Inflammatory macrophage treated with lipopolysaccharide for 4 hours (primary cell): ENCODE measurements around the gene UVRAG.

Experiments used
- DNase-seq: peaks from one replicate; pipeline ENCODE4 v3.0.0-alpha.2; 2020

The UVRAG gene

DNA sequence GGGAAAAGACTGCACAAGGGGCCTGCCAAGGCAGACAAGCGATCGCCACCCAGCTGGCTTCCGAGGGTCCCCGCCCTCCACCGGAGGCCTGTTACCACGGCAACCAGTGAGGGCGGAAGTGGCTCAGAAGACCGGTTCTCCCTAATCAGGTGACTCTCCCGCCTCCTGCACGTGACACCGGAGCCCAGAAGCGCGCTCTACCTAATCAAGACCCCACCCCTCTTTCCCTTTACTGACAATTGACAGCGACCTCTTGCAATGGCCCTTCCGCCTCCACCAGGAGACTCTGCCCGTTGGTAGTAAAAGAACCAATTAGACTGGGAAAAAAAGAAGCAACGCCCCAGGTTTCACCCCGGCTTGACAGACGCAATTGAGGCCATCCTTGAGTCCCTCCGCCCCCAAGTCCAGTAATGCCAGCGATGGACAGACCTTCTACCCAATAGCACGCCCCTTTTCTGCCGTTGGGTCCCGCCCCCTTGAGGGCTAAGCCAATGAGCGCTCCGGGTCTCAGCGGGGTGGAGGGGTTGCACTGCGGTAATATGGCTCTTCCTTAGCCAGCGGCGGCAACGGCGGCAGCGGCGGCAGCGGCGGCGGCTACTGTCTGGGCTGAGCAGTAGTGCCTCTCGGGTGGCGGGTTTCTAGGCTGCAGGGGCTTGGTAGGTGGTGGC is at the start of gene UVRAG:
Gene UVRAG (plus strand): TSS at position 534 of the 668 bp plus-strand sequence. CDS start 198 bp downstream, outside the sequence.
- peak; percentile 99 for DNase-seq

DNA sequence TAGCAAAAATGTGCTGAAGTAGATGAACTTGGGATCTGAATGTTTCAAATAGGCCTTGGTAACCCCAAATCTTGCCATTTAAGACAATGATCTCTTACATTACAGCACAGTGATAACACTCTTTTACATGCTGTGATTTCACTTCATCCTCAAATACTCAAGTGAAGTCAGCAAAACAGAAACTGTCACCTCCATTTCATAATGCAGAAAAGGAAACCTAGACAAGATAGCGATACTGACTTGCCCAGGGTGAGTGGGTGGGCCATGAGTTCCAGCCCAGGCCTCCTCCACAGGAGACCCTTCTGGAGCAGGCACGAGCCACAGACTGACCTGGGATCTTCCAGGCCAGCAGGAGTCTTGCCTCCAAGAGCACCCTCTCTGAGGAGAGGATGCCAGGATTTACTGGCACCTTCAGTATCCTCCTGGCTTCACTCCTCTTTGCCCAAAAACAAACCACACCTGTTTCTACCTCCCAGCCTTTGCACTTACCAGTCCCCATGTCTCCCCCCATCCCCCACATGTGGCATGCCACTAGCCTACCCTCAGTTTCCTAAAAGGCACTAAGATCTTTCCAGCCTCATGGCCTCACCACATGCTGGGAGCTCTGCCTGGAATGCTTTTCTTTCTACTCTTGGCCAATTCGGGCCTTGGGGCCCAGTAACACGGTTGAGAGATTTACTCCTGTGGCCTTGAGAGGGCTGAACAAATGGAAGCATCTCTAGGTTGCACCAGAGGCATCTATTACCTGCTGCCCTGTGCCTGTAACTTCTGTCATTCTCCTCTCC is 48.4 kb upstream of the UVRAG start:
- DNase-seq = peak; percentile 68

DNA sequence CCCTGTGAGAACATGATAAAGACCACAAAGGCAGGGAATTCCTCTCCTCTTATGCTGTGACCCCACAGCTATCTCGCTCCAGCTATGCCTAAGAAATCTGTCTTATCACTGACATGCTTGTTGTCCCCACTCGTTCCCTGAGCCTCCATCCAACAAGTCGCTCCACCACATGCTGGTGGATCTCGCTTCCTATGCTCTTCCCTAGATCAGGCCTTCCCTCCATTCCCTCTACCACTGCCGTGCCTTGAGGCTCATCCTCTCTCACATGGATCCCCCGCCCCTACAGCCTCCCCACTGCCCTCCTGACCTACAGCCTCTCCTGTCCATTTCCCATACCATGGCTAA is 47.8 kb upstream of the UVRAG start:
- no peak for DNase-seq

DNA sequence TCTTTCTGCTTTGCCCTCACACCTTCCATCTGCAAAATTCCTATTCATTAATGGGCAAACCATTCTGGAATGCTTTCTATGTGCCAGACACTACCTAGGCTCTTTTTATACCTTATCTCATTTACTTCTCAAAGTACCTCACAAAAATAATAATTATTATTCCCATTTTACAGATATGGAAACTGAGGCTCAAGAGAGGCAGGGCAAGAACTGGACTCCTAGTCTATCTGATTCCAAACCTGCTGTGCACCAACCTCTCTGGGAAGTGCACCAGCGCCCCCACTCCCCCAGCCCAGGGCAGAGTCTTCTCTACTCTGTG is 47.3 kb upstream of the UVRAG start:
- DNase-seq = no peak

DNA sequence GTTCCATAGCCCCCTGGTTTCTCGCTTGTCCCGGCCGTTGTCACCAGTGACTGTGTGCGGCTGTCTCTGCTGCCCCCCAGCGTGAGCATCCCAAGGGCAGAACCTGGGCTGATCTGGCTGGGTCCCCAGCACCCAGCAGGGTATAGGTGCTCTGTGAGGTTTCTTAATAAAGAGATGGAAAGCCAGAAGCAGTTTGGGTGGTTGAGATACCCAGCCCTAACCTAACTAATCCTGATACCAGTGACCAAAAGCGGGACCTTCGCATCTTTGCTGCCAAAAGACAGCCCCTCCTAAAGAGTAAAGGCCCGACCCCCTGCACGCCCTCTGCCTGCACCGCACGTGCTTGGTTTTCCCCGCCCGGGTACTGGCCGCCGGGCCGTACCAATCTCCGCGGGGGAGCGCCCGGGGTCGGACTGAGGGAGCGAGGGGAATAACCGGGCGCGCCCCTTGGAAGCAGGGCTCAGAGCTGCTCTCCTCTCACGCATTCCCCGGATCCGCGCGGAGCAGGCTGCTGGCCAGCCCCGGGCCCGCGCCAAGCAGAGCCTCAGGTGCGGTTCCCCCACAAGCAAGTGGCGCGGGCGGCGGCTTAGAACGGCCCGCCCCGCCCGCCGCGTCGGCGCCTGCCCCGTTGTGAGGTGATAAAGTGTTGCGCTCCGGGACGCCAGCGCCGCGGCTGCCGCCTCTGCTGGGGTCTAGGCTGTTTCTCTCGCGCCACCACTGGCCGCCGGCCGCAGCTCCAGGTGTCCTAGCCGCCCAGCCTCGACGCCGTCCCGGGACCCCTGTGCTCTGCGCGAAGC is 46.7 kb upstream of the UVRAG start, which contains the start of gene DGAT2:
Gene DGAT2 (plus strand): TSS at position 667 of the 797 bp plus-strand sequence. CDS start 214 bp downstream, outside the sequence.
- DNase-seq = peak; percentile 60

DNA sequence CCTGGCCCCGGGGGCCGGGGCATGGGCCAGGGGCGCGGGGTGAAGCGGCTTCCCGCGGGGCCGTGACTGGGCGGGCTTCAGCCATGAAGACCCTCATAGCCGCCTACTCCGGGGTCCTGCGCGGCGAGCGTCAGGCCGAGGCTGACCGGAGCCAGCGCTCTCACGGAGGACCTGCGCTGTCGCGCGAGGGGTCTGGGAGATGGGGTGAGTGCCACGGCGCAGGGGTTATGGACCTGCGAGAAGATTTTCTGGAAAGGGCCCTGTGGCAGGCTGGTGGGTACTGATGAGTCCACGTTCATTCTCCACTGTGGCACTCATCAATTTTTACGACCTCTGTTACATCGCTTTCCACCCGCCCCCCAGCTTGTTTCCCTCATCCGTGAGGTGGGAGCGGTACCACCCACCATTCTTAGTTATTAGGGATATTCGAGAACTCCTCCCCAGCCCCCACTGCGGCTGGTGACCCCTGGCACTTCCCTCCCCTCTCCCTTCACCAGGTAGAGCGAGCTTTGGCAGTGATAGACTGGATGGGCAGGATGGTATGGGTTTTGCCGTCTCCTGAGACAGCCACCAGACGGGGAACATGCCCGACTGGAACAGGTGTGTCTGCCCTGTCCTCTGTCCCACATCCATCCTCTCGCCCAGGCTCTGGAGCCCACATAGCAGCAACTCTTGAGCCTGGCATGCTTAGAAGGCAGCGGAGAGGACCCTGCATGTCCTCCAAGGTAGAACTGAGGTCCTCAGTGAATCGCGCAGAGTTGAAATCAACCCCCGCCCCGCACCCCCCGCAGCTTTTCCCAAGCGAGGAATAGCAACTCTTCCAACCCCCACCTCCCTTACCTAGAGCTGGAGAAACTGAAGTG is 45.9 kb upstream of the UVRAG start:
- DNase-seq = no peak

DNA sequence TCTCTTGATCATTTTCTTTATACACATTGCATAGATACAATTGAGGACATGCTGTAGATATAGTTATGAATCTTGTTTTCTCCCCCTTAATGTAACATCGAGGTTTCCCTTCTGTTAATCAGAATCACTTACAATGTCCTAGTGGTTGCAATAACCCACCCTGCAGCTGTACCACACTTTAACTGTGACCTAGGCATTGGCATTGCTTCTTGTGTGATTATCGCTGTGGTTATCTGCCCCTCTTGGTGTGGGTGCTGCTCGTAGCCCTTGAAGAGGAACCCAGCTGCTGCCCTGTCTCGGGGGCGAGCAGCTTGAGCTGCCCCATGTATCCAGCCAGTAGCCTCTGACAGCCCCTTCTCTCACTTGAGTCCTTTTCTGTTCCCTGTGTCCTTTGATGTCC is 44.9 kb upstream of the UVRAG start:
- no peak for DNase-seq

DNA sequence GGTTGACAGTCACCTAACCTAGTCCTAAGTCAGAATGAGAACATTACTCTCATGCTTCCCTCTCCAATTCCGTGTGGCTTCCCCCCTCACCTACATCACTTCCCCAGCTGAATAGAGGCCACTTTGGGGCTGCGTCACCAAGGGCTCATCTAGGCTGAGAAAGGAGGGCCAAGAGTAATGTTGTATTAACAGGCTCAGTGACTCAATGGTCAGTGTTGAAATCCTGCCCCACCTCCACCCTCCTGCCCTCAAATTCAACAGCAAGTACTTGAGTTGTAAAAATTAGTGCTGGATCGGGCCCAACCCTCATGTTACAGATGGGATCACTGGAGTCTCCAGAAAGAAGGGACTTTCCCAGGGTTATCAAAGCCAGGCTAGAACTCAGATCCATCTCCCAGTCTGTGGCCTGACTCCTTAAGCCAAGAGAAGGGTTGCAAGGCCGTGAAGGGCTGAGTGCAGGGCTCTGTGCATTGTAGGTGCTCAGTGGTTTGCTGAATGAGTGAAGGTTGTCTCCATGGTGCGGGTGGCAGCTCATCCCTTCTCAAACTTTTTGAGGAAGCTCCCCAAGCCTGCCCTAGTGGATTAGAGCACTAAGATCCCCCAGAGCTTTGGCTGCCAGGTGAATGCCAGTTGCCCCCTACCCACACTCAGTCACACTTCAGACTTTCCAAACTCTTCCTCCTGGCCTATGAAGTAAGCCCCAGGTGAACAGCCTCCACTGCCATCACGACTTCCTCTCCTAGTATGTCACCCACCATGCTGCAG is 43.2 kb upstream of the UVRAG start:
- DNase-seq = peak; percentile 92

DNA sequence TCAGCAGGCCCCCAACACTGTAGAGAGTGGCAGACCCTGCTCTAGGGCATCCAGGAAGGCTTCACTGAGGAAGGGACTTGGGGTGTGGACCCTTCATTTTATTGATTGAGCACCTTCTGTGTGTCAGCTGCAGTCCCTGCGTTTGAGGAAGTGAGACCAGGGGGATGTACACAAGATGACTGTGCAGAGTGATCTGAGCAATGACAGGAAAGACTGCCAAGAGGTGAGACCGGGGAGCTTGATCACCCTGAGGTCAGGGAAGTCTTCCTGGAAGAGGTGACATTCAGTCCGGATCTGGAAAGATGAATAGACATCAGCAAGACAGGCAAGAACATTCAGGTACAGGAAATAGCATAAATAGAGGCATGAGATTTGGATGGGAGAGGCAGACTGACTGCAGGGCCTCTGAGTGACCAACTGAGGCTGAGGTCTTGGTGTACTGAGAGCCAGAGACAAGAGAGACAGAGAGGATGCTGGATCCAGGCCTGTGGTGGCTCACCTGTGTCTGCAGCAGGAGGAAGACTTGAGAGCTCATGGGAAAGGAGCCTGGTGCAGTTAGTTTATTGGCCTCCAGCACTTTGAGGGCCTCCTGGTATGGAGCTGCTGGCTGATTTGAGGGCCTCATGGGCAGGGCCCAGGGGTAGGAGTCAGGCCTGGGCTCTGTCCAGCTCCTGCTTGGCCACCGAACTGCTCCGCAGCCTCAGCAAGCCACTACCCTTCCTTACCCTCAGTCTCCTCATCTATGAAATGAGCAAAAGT is 41.2 kb upstream of the UVRAG start:
- DNase-seq = peak; percentile 83

DNA sequence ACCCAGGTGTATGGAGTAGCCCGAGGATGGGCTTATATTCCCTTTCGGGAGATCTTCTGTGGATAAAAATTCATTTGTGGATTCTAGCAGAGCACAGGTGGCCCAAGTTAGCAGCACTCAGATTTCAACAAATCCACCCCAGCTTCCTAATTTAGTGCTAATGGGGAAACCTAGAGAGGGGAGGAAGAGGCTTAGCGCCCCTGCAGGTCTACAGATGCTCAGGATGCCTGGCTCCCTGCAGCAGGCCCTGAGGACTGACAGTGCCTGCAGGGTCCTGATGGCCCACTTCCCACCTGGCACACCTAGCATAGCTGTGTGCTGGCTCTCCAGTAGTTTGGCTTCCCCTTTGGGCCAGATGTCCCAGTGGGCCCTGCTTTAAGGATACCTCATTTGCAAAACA is 40.0 kb upstream of the UVRAG start:
- no peak for DNase-seq

DNA sequence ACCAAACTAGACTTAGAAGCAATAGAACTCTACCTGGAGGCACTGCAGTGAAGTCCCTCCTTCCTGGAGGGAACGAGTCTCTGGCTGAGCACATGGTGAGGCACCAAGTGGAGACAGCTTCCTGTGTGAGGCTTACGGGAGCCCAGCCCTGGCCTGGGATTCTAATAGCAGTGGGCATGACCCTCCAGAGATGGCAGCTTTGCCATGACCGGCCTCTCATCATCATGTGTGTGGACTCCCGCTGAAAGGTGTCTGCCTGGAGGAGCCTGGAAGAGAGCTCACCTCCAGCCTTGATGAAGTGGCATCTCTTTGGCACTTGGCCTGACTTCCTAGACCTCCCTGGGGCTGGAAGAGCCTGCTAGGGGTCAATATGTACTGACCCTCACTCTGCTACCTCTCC is 38.5 kb upstream of the UVRAG start:
- no peak for DNase-seq

DNA sequence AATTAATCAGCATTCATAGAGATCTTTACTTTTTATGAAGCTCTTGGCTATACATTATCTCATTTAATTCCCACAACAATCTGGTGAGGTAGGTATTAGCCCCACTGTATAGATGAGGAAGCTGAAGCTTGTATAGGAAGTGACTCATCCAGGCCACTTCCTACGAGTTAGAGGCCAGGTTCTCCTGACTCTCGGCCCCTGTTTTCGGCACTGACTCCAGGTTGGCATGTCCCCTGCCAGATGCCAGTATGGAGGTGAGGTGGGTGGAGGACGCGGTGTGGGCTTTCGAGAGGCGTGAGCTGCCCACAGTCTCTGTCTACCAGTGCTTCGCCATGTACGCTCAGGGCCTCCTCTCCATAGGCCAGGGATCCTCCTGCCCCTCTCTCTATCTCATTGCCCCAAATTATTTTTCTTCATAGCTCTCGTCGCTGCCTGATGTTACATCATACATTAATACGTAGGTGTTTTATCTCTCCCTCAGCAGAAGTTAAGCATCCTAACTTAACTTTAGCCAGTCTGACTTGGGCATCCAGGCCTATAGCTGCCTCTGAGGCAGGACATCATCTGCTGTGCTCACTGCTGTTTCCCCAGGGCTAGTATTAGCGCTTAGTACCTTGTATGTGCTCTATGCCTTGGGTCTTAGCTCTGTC is 37.4 kb upstream of the UVRAG start:
- peak; percentile 75 for DNase-seq

DNA sequence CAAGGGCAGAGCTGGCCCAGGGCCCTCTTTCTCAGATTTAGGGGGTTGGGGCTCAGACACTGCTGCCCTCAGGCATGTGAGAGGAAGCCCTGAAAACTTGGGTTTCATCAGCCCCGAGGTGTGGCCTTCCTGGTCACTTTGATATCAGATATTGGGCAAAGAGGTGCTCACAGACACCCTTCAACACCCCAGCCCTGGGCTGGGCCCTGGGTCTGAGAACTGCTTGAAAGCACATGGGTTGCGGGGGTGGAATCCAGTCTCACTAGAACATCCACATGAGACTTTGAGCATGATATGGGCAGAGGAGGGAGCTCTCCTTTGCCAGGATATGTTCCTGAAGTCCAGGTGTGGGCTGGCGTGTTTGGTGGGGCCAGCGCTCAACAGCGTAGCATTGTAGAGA is 36.0 kb upstream of the UVRAG start:
- no peak for DNase-seq

DNA sequence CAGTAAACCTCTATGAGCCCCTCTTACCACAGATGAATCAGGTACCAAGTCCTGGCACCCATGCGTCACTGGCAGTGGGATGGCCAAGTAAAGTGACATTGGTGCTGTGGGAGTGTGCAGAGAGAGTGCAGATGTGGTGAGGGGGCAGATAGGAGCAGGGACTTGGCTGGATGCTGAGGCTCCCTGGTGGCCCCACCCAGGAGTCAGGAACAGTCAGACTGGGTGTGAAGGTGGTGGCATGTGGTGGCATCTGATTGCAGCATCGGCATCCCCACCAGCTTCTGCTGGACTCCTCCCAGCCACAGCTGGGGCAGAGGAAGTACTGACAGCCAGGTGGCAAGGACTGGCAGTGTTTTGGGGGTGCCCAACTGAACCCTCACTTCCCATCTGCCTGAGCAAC is 35.0 kb upstream of the UVRAG start:
- no peak for DNase-seq

DNA sequence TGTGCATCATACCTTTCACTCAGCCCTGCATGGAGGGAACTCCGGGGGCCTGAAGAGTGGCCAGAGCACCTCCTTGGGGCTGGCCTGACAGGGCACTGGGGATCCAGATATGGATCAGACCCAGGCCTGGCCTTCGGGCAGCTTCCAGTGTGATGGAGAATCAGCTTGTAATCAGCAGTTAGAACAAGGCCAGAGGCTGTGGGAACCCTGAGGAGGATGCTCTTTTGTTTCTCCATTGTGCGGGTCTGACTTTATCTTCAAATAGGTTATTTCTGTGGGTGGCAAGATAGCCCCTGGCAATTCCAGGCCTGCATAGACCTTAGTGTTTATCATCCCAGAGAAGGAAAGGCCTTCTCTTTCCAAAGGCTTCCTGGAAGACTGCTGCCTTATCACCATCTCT is 34.1 kb upstream of the UVRAG start:
- no peak for DNase-seq

DNA sequence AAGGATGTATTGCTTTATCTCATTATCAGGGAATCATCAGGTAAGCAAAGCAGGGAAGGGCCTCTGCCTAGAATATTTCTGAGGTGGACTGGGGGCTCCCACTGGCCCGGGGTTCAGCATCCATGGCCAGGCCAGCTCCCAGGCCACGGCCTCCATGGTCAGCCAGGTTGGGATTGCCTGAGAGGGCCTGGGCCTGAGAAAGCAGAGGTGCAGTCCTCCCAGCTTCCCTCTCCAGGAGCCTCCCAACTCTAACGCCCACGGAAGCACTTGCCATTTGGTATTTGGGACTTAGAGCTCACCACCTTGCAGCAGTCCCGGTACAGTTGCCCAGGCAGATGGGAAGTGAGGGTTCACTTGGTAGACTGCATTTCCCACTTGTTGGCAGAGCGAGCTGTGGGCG is 33.7 kb upstream of the UVRAG start:
- no peak for DNase-seq

DNA sequence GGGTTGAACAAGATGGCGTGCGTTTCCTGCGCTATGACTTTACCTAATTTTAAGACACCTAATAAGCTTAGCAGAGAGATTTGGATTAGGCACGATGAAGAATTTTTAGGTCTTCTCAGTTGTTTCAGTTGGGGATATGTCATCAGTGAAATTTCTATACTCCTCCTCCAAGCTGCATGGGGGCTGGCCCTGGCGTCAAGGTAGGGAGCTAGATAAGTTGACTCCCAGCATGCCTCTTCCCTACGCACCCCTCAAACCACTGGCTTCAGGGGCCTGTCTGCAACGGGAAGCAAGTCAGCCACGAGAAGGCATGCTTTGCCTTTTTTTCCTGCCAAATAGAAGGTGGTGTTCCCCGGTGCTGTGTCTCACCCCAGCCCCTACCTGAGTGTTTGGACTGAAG is 33.2 kb upstream of the UVRAG start:
- no peak for DNase-seq

DNA sequence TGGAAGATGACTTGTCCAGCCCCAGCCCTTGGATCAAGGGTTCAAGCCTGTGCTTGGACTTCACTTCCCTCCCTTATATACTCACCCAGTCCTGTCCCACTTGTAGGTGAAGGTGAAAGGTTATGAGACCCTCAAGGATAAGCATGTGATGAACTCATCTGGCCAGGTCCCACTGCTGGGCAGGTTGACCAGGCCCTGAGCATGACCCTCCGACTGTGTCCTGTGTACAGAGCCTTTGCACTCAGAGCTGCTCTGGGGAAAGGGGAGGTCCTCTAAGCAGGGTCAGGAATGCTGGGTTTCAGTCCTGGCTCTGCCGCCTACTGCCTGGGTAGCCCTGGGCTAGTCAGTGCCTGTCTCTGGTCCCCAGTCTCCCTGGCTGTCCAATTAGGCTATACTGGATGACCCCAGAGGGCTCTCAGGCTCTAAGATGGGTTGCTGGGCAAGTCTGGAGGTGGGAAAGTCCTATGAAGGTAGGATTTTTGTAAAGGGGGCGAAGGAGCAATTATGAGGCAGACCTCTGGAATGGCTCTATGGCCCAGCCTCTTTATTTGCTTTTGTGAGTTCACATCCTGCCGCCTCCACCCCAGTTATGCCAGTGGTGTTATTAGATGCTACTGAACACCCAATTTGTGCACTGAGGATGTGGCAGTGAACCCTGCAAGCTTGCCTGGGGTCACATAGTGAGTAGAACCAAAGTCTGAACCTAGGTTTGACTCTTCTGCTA is 32.3 kb upstream of the UVRAG start:
- DNase-seq = no peak

DNA sequence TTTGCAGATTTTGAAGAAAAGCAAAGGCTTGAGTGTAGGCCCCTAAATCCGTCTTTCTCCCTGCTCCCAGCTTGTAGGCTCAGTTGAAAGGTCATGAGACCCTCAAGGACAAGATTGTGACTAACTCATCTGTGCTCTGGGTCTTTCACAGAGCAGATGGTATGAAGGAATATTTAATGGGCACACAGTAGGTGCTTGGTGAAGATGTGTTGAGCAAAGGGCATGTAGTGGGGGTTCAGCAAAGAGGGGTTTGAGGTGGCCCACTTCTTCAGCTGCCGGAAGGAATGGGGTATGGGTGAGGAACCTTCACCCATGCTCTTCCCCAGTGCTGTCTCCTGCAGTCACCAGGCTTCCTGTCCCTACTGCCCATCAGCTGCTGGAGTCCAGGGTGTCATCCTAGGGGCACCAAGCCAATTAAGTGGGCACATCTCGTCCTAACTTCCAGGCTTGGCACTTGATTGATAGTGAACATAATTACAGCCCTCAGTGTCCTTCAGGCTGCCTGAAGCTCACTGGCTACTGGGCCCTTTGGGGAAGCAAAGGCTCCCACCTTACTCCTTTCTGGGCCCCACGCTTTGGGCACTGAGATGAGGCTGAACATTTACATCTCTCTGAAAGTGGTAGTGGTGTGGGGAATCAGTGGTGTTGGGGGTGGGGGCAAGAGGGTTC is 31.5 kb upstream of the UVRAG start:
- no peak for DNase-seq

DNA sequence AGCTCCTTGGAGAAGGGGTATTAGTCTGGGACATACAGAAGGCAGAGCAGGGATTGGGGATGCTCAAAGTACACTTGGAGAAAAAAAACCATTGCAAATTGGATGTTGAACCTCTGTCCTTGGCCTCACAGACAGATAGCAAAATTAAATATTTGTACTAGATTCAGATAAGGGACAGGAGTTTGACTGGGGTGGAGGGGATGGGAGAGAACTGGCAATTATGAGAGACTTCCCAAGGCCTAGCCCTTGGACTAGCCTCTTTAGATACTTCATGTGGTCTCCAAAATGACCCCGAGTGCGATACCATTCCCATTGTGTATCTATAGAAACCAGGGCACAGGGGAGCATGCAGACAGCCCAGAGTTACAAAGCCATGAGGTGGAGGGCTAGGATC is 30.9 kb upstream of the UVRAG start:
- DNase-seq = no peak
